H9 (cell line): ENCODE measurements around the gene AMOTL1. TPM values are rescaled to one million over a fixed set of nuclear protein-coding genes. Genes with fewer than 3 reads are reported as not detected.

Experiments
- DNase-seq: peaks from one replicate; pipeline ENCODE4 v3.0.0-alpha.2; 2017
- H2AFZ ChIP-seq: one replicate; pipeline ENCODE4 v1.6.1; 2013; ENCODE audit warnings: mild to moderate bottlenecking, low read length, control low read depth, moderate library complexity
- H2AK5ac ChIP-seq: 2 replicates; pipeline ENCODE4 v1.6.1; 2013; ENCODE audit warnings: low read length, control low read depth, mixed read lengths; ENCODE audit not compliant: insufficient read length
- H2BK120ac ChIP-seq: one replicate; pipeline ENCODE4 v1.6.1; 2013; ENCODE audit warnings: low read depth, mild to moderate bottlenecking, low read length, control low read depth, inconsistent platforms; ENCODE audit not compliant: poor library complexity, severe bottlenecking
- H2BK12ac ChIP-seq: 2 replicates; pipeline ENCODE4 v1.6.1; 2013; ENCODE audit warnings: low read length, control low read depth, mixed read lengths, low read depth; ENCODE audit not compliant: insufficient read length
- H2BK15ac ChIP-seq: 2 replicates; pipeline ENCODE4 v1.6.1; 2013; ENCODE audit warnings: low read depth, low read length, control low read depth
- H2BK20ac ChIP-seq: one replicate; pipeline ENCODE4 v1.6.1; 2013; ENCODE audit warnings: low read depth, mild to moderate bottlenecking, low read length, control low read depth, inconsistent platforms; ENCODE audit not compliant: poor library complexity, severe bottlenecking
- H2BK5ac ChIP-seq: 2 replicates; pipeline ENCODE4 v1.6.1; 2013; ENCODE audit warnings: low read length, control low read depth, mixed read lengths; ENCODE audit not compliant: insufficient read length
- H3K14ac ChIP-seq: 2 replicates; pipeline ENCODE4 v1.6.1; 2013; ENCODE audit warnings: low read length, control low read depth; ENCODE audit not compliant: insufficient read depth
- H3K18ac ChIP-seq: 2 replicates; pipeline ENCODE4 v1.6.1; 2013; ENCODE audit warnings: low read depth, mild to moderate bottlenecking, mixed read lengths, low read length, control low read depth; ENCODE audit not compliant: insufficient read length
- H3K23ac ChIP-seq: 2 replicates; pipeline ENCODE4 v1.6.1; 2013; ENCODE audit warnings: low read length, control low read depth, mixed read lengths, low read depth; ENCODE audit not compliant: insufficient read length
- H3K23me2 ChIP-seq: 2 replicates; pipeline ENCODE4 v1.6.1; 2013; ENCODE audit warnings: low read depth, mild to moderate bottlenecking, mixed read lengths, low read length, control low read depth; ENCODE audit not compliant: insufficient read length, poor library complexity, severe bottlenecking
- H3K27ac ChIP-seq: 2 replicates; pipeline ENCODE4 v1.5.1; 2013; ENCODE audit warnings: low read length, control low read depth, mixed read lengths, low read depth; ENCODE audit not compliant: insufficient read length
- H3K27me3 ChIP-seq: 2 replicates; pipeline ENCODE4 v1.6.1; 2013; ENCODE audit warnings: low read length, control low read depth, inconsistent platforms; ENCODE audit not compliant: insufficient read depth
- H3K4ac ChIP-seq: 2 replicates; pipeline ENCODE4 v1.6.1; 2013; ENCODE audit warnings: low read depth, mild to moderate bottlenecking, control low read depth, inconsistent platforms, low read length, moderate library complexity
- H3K4me1 ChIP-seq: 2 replicates; pipeline ENCODE4 v1.6.1; 2013; ENCODE audit warnings: low read length, control low read depth, inconsistent platforms; ENCODE audit not compliant: insufficient read depth
- H3K4me2 ChIP-seq: 2 replicates; pipeline ENCODE4 v1.6.1; 2013; ENCODE audit warnings: low read length, control low read depth, mixed read lengths; ENCODE audit not compliant: insufficient read length, insufficient read depth
- H3K56ac ChIP-seq: 2 replicates; pipeline ENCODE4 v1.6.1; 2013; ENCODE audit warnings: low read depth, mild to moderate bottlenecking, mixed read lengths, low read length, control low read depth; ENCODE audit not compliant: insufficient read length
- H3K79me1 ChIP-seq: 2 replicates; pipeline ENCODE4 v1.6.1; 2013; ENCODE audit warnings: low read depth, mild to moderate bottlenecking, moderate library complexity, low read length, control low read depth, inconsistent platforms; ENCODE audit not compliant: insufficient read depth, poor library complexity, severe bottlenecking
- H3K79me2 ChIP-seq: 2 replicates; pipeline ENCODE4 v1.6.1; 2013; ENCODE audit warnings: low read length, control low read depth, inconsistent platforms; ENCODE audit not compliant: insufficient read depth
- H3K9ac ChIP-seq: 2 replicates; pipeline ENCODE4 v1.6.1; 2013; ENCODE audit warnings: low read length, control low read depth, mixed read lengths; ENCODE audit not compliant: insufficient read length; ENCODE audit errors: extremely low read depth
- H3K9me3 ChIP-seq: one replicate; pipeline ENCODE4 v1.6.1; 2013; ENCODE audit warnings: low read depth, low read length, inconsistent platforms; ENCODE audit not compliant: control insufficient read depth
- H3T11ph ChIP-seq: one replicate; pipeline ENCODE4 v1.6.1; 2013; ENCODE audit warnings: mild to moderate bottlenecking, low read length, control low read depth, inconsistent platforms
- H4K20me1 ChIP-seq: one replicate; pipeline ENCODE4 v1.6.1; 2013; ENCODE audit not compliant: control insufficient read depth, insufficient read length, insufficient read depth
- H4K5ac ChIP-seq: 2 replicates; pipeline ENCODE4 v1.6.1; 2013; ENCODE audit warnings: low read depth, mild to moderate bottlenecking, mixed read lengths, low read length, control low read depth; ENCODE audit not compliant: insufficient read length
- H4K8ac ChIP-seq: replicated peaks from 2 replicates; pipeline ENCODE4 v1.6.1; 2013; ENCODE audit warnings: low read length, control low read depth, mixed read lengths, low read depth; ENCODE audit not compliant: insufficient read length
- H4K91ac ChIP-seq: 2 replicates; pipeline ENCODE4 v1.6.1; 2013; ENCODE audit warnings: low read depth, mild to moderate bottlenecking, moderate library complexity, mixed read lengths, low read length, control low read depth; ENCODE audit not compliant: insufficient read length
- H3K27ac Mint-ChIP-seq, 3 experiments: 2 replicates in 2 of 3; 3 replicates in 1 of 3; pipeline ENCODE4 v1.8.0; 2020 to 2021; ENCODE audit warnings: mixed read lengths in 3 of 3, mild to moderate bottlenecking in 1 of 3, moderate library complexity in 1 of 3
- H3K27me3 Mint-ChIP-seq: 2 replicates; pipeline ENCODE4 v1.8.0; 2021; ENCODE audit warnings: low read depth, mild to moderate bottlenecking, moderate library complexity, mixed read lengths
- H3K36me3 Mint-ChIP-seq, 3 experiments: 2 replicates in 2 of 3; 3 replicates in 1 of 3; pipeline ENCODE4 v1.8.0; 2020 to 2021; ENCODE audit warnings: low read depth in 3 of 3, mixed read lengths in 3 of 3; ENCODE audit not compliant: insufficient read depth in 1 of 3
- H3K4me1 Mint-ChIP-seq, 2 experiments: 2 replicates each; pipeline ENCODE4 v1.8.0; 2020; ENCODE audit warnings: mixed read lengths in 2 of 2
- H3K4me3 Mint-ChIP-seq, 2 experiments: 2 replicates in 1 of 2; 3 replicates in 1 of 2; pipeline ENCODE4 v1.8.0; 2020 to 2021; ENCODE audit warnings: mild to moderate bottlenecking in 2 of 2, mixed read lengths in 2 of 2, moderate library complexity in 1 of 2
- H3K9me3 Mint-ChIP-seq, 2 experiments: 2 replicates in 1 of 2; 3 replicates in 1 of 2; pipeline ENCODE4 v1.8.0; 2020; ENCODE audit warnings: mild to moderate bottlenecking in 2 of 2, mixed read lengths in 2 of 2, moderate library complexity in 1 of 2
- CTCF ChIP-seq: fragments of 200-600 bp; sonication (generic); conservative IDR thresholded peaks from 3 replicates; pipeline ENCODE4 v1.8.0; 2021; ENCODE audit warnings: antibody characterized with exemption, mild to moderate bottlenecking
- WGBS: extraction: QIAGEN DNeasy Blood & Tissue Kit; methylation state at CpG from one replicate; pipeline ENCODE4 v1.1.7; 2013; ENCODE audit warnings: missing lambda C conversion rate, low lambda C conversion rate, mixed read lengths; ENCODE audit not compliant: insufficient read length; ENCODE audit errors: extremely low coverage; 5-methylcytosine and 5-hydroxymethylcytosine counted together
- total RNA-seq: library from RNA; stranded (reverse); gene quantifications from 2 replicates; pipeline ENCODE4 v1.2.1, GENCODE V29; 2021

The AMOTL1 gene
- total RNA-seq, 1 experiment from 2014 or later: 18.5 TPM

GRCh38 chr11:94749369-94749768 lies 18.8 kb upstream of the AMOTL1 start:
- H3K23ac ChIP-seq: no peak overlapping the region
- 0 out of 2 replicates have a peak, but pooled peaks cover 2% of the 10 kb centered on the region for H3K4me1 ChIP-seq
- H2BK5ac ChIP-seq: no peak overlapping the region
- H3K27ac ChIP-seq: no peak overlapping the region
- no peak overlapping the region for H4K91ac ChIP-seq
- no peak overlapping the region for H2BK120ac ChIP-seq
- no peaks in the 10 kb centered on the region for H4K20me1 ChIP-seq
- no peak overlapping the region for H3K14ac ChIP-seq
- H3K79me1 ChIP-seq: no peaks in the 10 kb centered on the region
- no peak overlapping the region for H3K4me3 Mint-ChIP-seq
- H3K79me2 ChIP-seq: no peaks in the 10 kb centered on the region
- no peak overlapping the region for H2BK12ac ChIP-seq
- no peaks in the 10 kb centered on the region for H3K9me3 Mint-ChIP-seq
- no peak overlapping the region for H3K4ac ChIP-seq
- H3K4me2 ChIP-seq: no peak overlapping the region
- no peaks in the 10 kb centered on the region; the same call in none of the 2 replicates for H3K27me3 Mint-ChIP-seq
- TF ChIP-seq CTCF: no peak
- no peak overlapping the region for H3K56ac ChIP-seq
- peaks cover 0 to 19% of the 10 kb centered on the region in 2 experiments; a peak in 2 of 4 replicates for H3K4me1 Mint-ChIP-seq
- H2AK5ac ChIP-seq: no peak overlapping the region
- no peak overlapping the region for H2BK15ac ChIP-seq
- no peaks in the 10 kb centered on the region for H3K9me3 ChIP-seq
- H3K23me2 ChIP-seq: no peaks in the 10 kb centered on the region
- H3T11ph ChIP-seq: no peak overlapping the region
- no peak overlapping the region for H3K9ac ChIP-seq
- H3K27me3 ChIP-seq: no peaks in the 10 kb centered on the region
- DNase-seq: no peak
- H2BK20ac ChIP-seq: no peak overlapping the region
- no peaks in the 10 kb centered on the region for H3K36me3 Mint-ChIP-seq
- no peak overlapping the region for H3K27ac Mint-ChIP-seq
- no peak overlapping the region for H3K18ac ChIP-seq
- no peak overlapping the region for H2AFZ ChIP-seq
- WGBS: no CpG with 5 or more reads among the region's 4 CpGs
- no peak overlapping the region for H4K8ac ChIP-seq
- H4K5ac ChIP-seq: no peak overlapping the region
